GM19193 (cell line): ENCODE results near the gene PPM1J.

Source experiments
- POLR2A ChIP-seq: IDR thresholded peaks from 4 replicates; pipeline ENCODE4 v1.6.1; 2011; ENCODE audit not compliant: insufficient read depth, insufficient read length; ENCODE audit errors: extremely low read depth

Gene PPM1J, protein sequence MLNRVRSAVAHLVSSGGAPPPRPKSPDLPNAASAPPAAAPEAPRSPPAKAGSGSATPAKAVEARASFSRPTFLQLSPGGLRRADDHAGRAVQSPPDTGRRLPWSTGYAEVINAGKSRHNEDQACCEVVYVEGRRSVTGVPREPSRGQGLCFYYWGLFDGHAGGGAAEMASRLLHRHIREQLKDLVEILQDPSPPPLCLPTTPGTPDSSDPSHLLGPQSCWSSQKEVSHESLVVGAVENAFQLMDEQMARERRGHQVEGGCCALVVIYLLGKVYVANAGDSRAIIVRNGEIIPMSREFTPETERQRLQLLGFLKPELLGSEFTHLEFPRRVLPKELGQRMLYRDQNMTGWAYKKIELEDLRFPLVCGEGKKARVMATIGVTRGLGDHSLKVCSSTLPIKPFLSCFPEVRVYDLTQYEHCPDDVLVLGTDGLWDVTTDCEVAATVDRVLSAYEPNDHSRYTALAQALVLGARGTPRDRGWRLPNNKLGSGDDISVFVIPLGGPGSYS

DNA sequence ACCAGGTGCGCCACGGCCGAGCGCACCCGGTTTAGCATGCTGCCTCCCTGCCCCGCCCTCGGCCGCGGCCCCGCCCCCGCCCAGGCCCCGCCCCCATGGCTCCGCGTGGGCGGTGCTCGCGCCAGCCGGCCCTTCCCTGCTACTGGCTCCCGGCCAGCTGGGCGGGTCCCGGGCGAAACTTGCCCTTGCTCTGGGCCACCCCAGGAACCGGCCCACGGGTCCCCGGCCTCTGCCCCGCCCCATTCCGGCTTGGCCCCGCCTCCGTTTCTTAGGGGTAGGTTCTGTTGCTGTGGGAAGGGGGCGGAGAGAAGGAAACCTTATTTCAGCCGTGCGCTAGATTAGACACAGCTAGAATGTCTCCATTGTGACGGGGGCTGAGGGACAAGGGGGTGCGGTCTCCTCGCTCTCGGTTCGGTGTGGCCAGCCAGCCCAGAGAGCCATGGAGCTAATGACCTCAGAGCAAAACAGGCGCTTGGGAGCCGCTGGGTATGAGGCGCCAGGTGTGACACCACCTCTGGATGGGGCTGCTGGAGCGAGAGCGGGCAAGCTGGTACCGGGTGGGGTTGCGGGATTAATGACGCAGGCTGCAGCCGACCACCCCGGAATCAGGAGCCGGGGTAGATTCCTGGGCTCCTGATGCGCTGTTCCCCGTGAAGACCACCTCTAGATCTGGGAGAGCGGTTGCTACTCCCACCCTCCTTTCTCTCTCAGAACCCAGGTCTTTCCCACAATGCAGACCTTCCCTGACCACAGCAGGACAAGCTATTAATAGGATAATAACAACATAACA is at the start of gene PPM1J:
Gene PPM1J, minus strand, starts transcription at position 69 of the 790 bp plus-strand sequence. Its CDS starts 31 bp downstream, at position 38.
- no peak for TF ChIP-seq POLR2A

DNA sequence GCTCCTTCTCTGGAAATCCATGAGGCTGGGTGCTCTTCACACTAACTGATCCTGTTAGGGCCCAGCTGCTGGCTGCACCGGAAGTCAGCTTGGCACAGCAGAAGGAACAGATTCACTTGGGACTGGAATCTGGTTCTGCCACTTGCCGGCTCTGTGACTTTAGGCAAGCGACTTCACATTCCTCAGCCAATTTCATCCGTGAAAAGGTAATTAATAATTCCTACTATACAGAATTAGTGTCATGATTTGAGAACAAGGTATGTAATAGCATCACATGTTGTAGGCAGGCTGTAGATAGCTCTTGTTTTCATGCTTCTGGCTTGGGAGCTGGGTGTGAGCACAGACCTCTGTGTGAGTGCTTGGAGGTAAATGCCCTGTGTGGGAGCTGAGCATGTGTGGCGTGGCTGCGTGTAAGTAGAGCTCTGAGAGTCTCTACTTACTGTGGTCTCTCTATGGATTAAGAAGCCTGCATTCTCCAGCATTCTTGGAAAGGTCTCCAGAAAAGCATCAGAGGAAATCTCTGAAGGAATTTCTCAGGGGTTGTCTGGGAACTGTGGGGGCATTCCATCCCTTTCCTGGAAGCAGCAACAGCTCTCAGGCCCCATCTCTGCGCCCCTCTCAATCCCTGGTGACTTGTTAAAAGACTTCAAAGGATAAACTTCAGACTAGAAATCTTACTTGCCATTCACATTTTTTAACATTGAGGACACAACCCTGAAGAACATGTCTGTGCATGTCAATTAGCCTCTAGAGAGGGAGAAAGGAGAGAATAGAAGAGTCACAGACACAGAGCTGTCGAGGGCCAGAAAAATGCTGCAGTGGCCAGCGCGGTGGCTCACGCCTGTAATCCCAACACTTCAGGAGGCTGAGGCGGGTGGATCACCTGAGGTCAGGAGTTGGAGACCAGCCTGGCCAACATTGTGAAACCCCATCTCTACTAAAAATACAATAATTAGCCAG is 47.7 kb upstream of the PPM1J start:
- no peak for TF ChIP-seq POLR2A

- no peak for TF ChIP-seq POLR2A
Observed at GRCh38 chr1:112761714-112762480, 46.8 kb upstream of the PPM1J start.

- no peak for TF ChIP-seq POLR2A
Observed at GRCh38 chr1:112759228-112759627, 44.1 kb upstream of the PPM1J start.

DNA sequence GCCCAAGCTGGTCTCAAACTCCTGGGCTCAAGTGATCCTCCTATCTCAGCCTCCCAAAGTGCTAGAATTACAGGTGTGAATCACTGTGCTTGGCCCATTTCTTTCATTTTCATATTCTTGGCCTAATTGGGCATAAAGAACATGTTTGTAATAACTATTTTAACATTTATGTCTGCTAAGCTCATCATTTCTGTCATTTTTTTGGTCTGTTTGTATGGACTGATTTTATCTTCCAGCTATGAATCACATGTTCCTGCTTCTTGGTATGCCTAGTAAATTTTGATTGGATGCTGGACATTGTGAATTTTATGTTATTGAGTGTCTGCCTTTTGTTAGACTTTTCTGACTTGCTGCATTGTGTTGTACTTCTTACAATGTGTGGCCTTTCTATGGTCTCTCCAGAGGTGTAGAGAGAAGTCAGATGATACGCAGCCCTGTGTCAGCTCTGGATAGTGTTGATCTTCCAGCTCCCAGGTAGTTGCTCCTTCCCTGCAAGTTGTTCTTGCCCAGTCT is 39.0 kb upstream of the PPM1J start:
- no peak for TF ChIP-seq POLR2A

GRCh38 chr1:112748396-112748795 is 33.3 kb upstream of the PPM1J start:
- TF ChIP-seq POLR2A, result no peak

- no peak for TF ChIP-seq POLR2A
Observed at GRCh38 chr1:112744009-112744578, 29.0 kb upstream of the PPM1J start.

DNA sequence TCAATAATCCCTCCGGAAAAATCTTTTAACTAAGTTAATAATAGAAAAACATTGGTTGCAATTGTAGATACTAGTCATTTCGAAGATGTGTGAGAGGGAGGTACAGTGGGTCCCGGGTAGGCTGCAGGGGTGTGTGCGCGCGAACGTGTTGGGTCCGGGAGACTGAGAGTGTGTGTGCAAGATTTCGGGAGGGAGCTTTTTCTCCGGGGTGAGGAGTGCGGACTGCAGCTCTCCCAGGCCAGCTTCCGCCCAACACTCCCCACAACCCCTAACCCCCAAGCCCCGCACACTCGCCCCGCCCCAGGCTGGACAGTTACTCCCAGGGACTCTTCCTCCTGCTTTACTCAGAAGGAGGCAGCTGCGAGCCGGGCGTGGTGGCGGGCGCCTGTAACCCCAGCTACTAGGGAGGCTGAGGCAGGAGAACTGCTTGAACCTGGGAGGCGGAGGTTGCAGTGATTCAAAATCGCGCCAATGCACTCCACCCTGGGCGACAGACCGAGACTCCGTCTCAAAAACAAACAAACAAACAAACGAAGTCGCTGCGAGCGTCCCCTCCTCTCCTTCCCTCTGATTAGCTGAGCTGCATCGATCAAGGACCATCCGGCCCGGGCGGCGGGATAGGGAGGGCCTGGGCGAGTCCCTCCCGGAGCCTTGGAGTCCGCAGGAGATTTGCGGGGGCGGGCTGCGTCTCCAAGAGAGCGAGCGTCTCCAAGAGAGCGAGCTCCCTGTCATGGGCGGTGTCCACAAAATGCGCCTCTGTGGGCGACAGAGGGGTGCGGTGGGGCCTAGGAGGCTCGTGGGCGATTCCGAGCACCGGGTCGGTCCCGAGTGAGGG is 28.3 kb upstream of the PPM1J start:
- TF ChIP-seq POLR2A, result no peak

GRCh38 chr1:112737573-112737972 is 22.4 kb upstream of the PPM1J start:
- no peak for TF ChIP-seq POLR2A

DNA sequence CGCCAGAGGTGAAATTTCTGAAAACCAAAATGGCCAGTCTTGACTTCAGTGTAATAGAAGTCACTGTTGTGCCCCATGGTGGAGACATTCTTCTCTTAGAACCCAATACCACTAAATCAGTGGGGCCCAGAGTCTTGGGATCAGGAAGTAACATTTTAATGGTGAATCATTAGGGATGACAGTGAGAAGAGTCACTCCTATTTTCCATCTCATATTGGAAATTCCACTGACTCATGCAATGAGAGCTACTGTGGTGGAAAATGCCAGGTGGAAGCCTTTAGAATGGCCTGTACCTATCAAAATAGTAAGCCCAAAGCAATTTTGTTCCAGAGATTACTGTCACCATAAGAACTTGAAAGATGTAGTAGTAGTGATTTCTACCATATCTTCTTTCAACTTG is 20.6 kb upstream of the PPM1J start:
- TF ChIP-seq POLR2A, result no peak

DNA sequence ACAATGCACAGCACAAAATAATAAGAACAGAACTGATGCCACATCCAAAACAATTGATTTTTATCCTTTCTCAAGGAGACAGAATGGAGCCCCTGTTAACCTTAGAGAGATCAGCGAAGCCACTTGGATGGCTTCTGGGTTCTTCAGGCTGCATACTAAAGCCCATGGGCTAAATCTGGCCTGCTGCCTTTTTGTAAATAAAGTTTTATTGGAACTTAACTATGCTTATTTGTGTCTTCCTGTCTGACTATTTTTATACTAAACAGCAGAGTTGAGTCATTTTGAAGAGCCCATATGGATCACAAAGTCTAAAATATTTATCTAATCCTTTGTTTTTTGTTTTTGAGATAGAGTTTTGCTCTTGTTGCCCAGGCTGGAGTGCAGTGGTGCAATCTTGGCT is 16.3 kb upstream of the PPM1J start:
- TF ChIP-seq POLR2A, result no peak

- TF ChIP-seq POLR2A, result no peak
Observed at GRCh38 chr1:112729909-112730308, 14.8 kb upstream of the PPM1J start.

DNA sequence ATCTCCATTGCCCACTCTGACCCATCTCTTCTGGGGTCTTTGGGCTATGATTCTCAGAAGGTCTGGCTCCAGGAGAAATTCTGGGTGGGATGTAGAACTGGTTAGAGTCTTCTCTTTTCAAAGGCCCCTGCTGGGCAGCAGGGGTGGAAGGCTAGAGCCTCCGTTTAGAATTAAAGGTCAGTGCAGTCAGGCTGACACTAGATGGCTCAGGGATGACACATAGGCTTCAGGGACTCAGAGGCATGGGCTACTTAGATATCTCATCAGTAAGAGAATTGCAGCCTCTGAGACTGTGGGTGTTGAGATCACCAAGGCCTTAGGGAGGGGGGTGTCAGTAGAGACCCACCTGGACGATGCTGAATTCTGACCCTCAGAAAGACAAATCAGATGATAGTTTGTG is 12.6 kb upstream of the PPM1J start:
- TF ChIP-seq POLR2A, result no peak

DNA sequence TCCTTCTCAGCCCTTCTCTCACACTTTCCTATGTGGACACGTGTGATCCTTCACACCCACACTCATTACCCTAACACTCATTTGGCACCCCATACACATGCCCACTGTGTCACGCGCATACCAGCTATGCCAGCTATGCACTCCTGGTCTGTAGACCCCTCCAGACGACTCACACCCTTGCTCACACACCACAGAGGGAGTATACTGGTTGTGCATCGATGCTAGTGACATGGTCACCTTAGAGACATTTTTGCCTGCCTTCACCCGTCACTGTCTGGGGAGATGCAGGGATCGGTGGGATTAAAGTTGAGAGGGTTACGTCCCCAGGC is 8.3 kb upstream of the PPM1J start:
- TF ChIP-seq POLR2A, result no peak
